GM23338 (cell line): Measurements from ENCODE around the gene PHKB. TPM values are rescaled to one million over a fixed set of nuclear protein-coding genes. Genes with fewer than 3 reads are reported as not detected.

Experiments used
- ATAC-seq: fragments of 200-7000 bp; cut with Tn5 transposase; 3 replicates; pipeline ENCODE4 v1.9.1; 2020
- DNase-seq: peaks from one replicate; pipeline ENCODE4 v3.0.0-alpha.2; 2015; ENCODE audit warnings: low spot score
- H2AFZ ChIP-seq: fragments of 200-600 bp; sonication (generic); 2 replicates; pipeline ENCODE4 v1.8.0; 2016; ENCODE audit warnings: antibody characterized with exemption, mild to moderate bottlenecking, moderate library complexity
- H3F3A ChIP-seq: fragments of 200-600 bp; sonication (generic); replicated peaks from 2 replicates; pipeline ENCODE4 v1.8.0; 2017; ENCODE audit warnings: antibody characterized with exemption, mixed run types, low read depth
- H3K27ac ChIP-seq: fragments of 200-600 bp; sonication (generic); 2 replicates; pipeline ENCODE4 v1.6.1; 2016; ENCODE audit warnings: low read depth
- H3K27me3 ChIP-seq: fragments of 200-600 bp; sonication (generic); 2 replicates; pipeline ENCODE4 v1.8.0; 2016; ENCODE audit warnings: mild to moderate bottlenecking, mixed run types, moderate library complexity; ENCODE audit not compliant: insufficient read depth
- H3K36me3 ChIP-seq: fragments of 200-600 bp; sonication (generic); 2 replicates; pipeline ENCODE4 v1.8.0; 2016; ENCODE audit warnings: mild to moderate bottlenecking; ENCODE audit not compliant: insufficient read depth
- H3K4me1 ChIP-seq: fragments of 200-600 bp; sonication (generic); 2 replicates; pipeline ENCODE4 v1.8.0; 2016; ENCODE audit warnings: mild to moderate bottlenecking, moderate library complexity; ENCODE audit not compliant: insufficient read depth
- H3K4me2 ChIP-seq: fragments of 200-600 bp; sonication (generic); 2 replicates; pipeline ENCODE4 v1.7.1; 2017; ENCODE audit warnings: mixed run types
- H3K4me3 ChIP-seq: fragments of 200-600 bp; sonication (generic); 2 replicates; pipeline ENCODE4 v1.6.1; 2016; ENCODE audit warnings: mixed run types
- H3K79me2 ChIP-seq: fragments of 200-600 bp; sonication (generic); replicated peaks from 2 replicates; pipeline ENCODE4 v1.8.0; 2017; ENCODE audit warnings: mild to moderate bottlenecking; ENCODE audit not compliant: insufficient read depth
- H3K9me2 ChIP-seq: fragments of 200-600 bp; sonication (generic); 2 replicates; pipeline ENCODE4 v1.8.0; 2017; ENCODE audit not compliant: insufficient read depth
- H4K20me1 ChIP-seq: fragments of 200-600 bp; sonication (generic); replicated peaks from 2 replicates; pipeline ENCODE4 v1.8.0; 2017; ENCODE audit warnings: mild to moderate bottlenecking; ENCODE audit not compliant: insufficient read depth
- H3K27ac Mint-ChIP-seq: 2 replicates; pipeline ENCODE4 v1.8.0; 2020; ENCODE audit warnings: inconsistent platforms, mild to moderate bottlenecking, moderate library complexity, mixed read lengths
- H3K27me3 Mint-ChIP-seq: 3 replicates; pipeline ENCODE4 v1.8.0; 2022; ENCODE audit warnings: low read depth, mild to moderate bottlenecking, moderate library complexity, mixed read lengths, inconsistent platforms; ENCODE audit not compliant: insufficient read depth, poor library complexity
- H3K36me3 Mint-ChIP-seq: 3 replicates; pipeline ENCODE4 v1.8.0; 2021; ENCODE audit warnings: low read depth, mild to moderate bottlenecking, inconsistent platforms, moderate library complexity, mixed read lengths
- H3K4me1 Mint-ChIP-seq: 3 replicates; pipeline ENCODE4 v1.8.0; 2020; ENCODE audit warnings: mild to moderate bottlenecking, inconsistent platforms, mixed read lengths
- H3K4me3 Mint-ChIP-seq: 3 replicates; pipeline ENCODE4 v1.8.0; 2021; ENCODE audit warnings: moderate library complexity, mild to moderate bottlenecking, inconsistent platforms, mixed read lengths
- H3K9me3 Mint-ChIP-seq: 3 replicates; pipeline ENCODE4 v1.8.0; 2020; ENCODE audit warnings: moderate library complexity, mild to moderate bottlenecking, inconsistent platforms, mixed read lengths
- CREB1 ChIP-seq: fragments of 250-450 bp; sonication (Bioruptor Pico); IDR thresholded peaks from 2 replicates; pipeline ENCODE4 v1.5.0; 2020; ENCODE audit warnings: low read depth, mild to moderate bottlenecking, moderate library complexity
- CTCF ChIP-seq, 2 experiments: fragments of 200-600 bp in 1 of 2; sonication (generic) in 1 of 2; conservative IDR thresholded peaks; 2 replicates each; pipeline versions ENCODE4 v1.5.1 to v1.6.1; 2016 to 2017; ENCODE audit warnings: antibody characterized with exemption in 2 of 2, low read depth in 2 of 2, mild to moderate bottlenecking in 2 of 2, moderate library complexity in 1 of 2
- ETS1 ChIP-seq: IDR thresholded peaks from 2 replicates; pipeline ENCODE4 v1.6.1; 2016; ENCODE audit warnings: antibody characterized with exemption
- EZH2 ChIP-seq: fragments of 200-600 bp; sonication (generic); IDR thresholded peaks from one replicate; pipeline ENCODE4 v1.8.0; 2017; ENCODE audit warnings: antibody characterized with exemption, mild to moderate bottlenecking, low read depth; ENCODE audit not compliant: unreplicated experiment
- EZH2phosphoT487 ChIP-seq: fragments of 200-600 bp; sonication (generic); IDR thresholded peaks from one replicate; pipeline ENCODE4 v1.8.1; 2018; ENCODE audit warnings: antibody characterized with exemption; ENCODE audit not compliant: unreplicated experiment
- JUNB ChIP-seq: IDR thresholded peaks from one replicate; pipeline ENCODE4 v1.6.1; 2016; ENCODE audit warnings: antibody characterized with exemption; ENCODE audit not compliant: unreplicated experiment
- NANOG ChIP-seq: IDR thresholded peaks from 2 replicates; pipeline ENCODE4 v1.6.1; 2016; ENCODE audit warnings: antibody characterized with exemption, borderline replicate concordance
- POLR2AphosphoS5 ChIP-seq: IDR thresholded peaks from 2 replicates; pipeline ENCODE4 v1.6.1; 2016; ENCODE audit warnings: antibody characterized with exemption, low read depth
- REST ChIP-seq: IDR thresholded peaks from one replicate; pipeline ENCODE4 v1.6.1; 2018; ENCODE audit warnings: antibody characterized with exemption; ENCODE audit not compliant: unreplicated experiment
- STAT1 ChIP-seq: IDR thresholded peaks from one replicate; pipeline ENCODE4 v1.6.1; 2016; ENCODE audit warnings: antibody characterized with exemption; ENCODE audit not compliant: unreplicated experiment
- ZNF114 ChIP-seq: fragments of 250-450 bp; sonication (Bioruptor Pico); IDR thresholded peaks from 2 replicates; pipeline ENCODE4 v1.5.0; 2020; ENCODE audit warnings: mild to moderate bottlenecking, moderate library complexity
- ZNF331 ChIP-seq: fragments of 250-450 bp; sonication (Bioruptor Pico); IDR thresholded peaks from 2 replicates; pipeline ENCODE4 v1.5.0; 2020; ENCODE audit warnings: low read depth, mild to moderate bottlenecking, moderate library complexity
- ZNF462 ChIP-seq: fragments of 250-450 bp; sonication (Bioruptor Pico); IDR thresholded peaks from 2 replicates; pipeline ENCODE4 v1.5.0; 2020; ENCODE audit warnings: mild to moderate bottlenecking, moderate library complexity
- polyA plus RNA-seq: library from polyadenylated mRNA; unstranded; fragments of >200 nt; fragmentation: Nextera tagmentation; extraction: Ambion mirVana; gene quantifications from 2 replicates; pipeline ENCODE4 v1.2.1, GENCODE V29; 2016
- total RNA-seq: library from RNA; depleted of rRNA; stranded (reverse); fragments of >200 nt; shearing (Covaris generic); gene quantifications from 2 replicates; pipeline ENCODE4 v1.2.3, GENCODE V29; 2014

The PHKB gene
- total and polyA plus RNA-seq, 2 experiments from 2014 or later = 20.3 to 57.3 TPM

- H3K27ac Mint-ChIP-seq = no peak overlapping the region
- Histone ChIP-seq H3K4me1 (no peaks in the 10 kb centered on the region), H3K36me3 (no peaks in the 10 kb centered on the region), H3K79me2 (no peaks in the 10 kb centered on the region), H3K4me3 (no peak overlapping the region), H4K20me1 (no peaks in the 10 kb centered on the region), H3K27me3 (no peaks in the 10 kb centered on the region), H3K27ac (no peak overlapping the region), H3K9me2 (no peaks in the 10 kb centered on the region), H3F3A (no peaks in the 10 kb centered on the region), H3K4me2 (no peak overlapping the region), H2AFZ (no peak overlapping the region)
- peaks cover 6% of the 10 kb centered on the region; the same call in 1 of the 3 replicates for H3K36me3 Mint-ChIP-seq
- peaks cover 11% of the 10 kb centered on the region; the same call in 2 of the 3 replicates for H3K9me3 Mint-ChIP-seq
- H3K27me3 Mint-ChIP-seq = no peaks in the 10 kb centered on the region
- H3K4me3 Mint-ChIP-seq = no peak overlapping the region
- no peak for ATAC-seq
- DNase-seq = no peak
- TF ChIP-seq ZNF331 (no peak), ZNF462 (CRISPR knock-in tag) (no peak), POLR2AphosphoS5 (no peak), STAT1 (no peak), JUNB (no peak), REST (no peak), EZH2 (no peak), NANOG (no peak), CREB1 (CRISPR knock-in tag) (no peak), ETS1 (no peak), EZH2phosphoT487 (no peak), ZNF114 (CRISPR knock-in tag) (no peak), CTCF (conservative IDR thresholded peaks at IDR 0.05; ENCODE audit: low read depth in 2 of 2) (no peak)
- H3K4me1 Mint-ChIP-seq = peaks cover 14% of the 10 kb centered on the region
Observed at GRCh38 chr16:47627721-47628120, 166.6 kb downstream of the PHKB start.
